HG03196 (cell line): ENCODE data around the gene PLCB4.

Source experiments
- ATAC-seq: cut with Tn5 transposase; IDR thresholded peaks from one replicate; pipeline ENCODE4 v1.9.1; 2021; ENCODE audit not compliant: unreplicated experiment

The PLCB4 gene

GRCh38 chr20:9482180-9482579 lies 413.3 kb downstream of the PLCB4 start:
- no peak for ATAC-seq

GRCh38 chr20:9483131-9483530 lies 414.2 kb downstream of the PLCB4 start:
- ATAC-seq = no peak

- ATAC-seq = no peak
These were observed 416.9 kb downstream of the PLCB4 start for GRCh38 chr20:9485614-9486340.

GRCh38 chr20:9487231-9487630 lies 418.3 kb downstream of the PLCB4 start:
- ATAC-seq = no peak

- no peak for ATAC-seq
These were observed 419.2 kb downstream of the PLCB4 start for GRCh38 chr20:9488063-9488462.

- no peak for ATAC-seq
These were observed 421.3 kb downstream of the PLCB4 start for GRCh38 chr20:9490161-9490560.

GRCh38 chr20:9490631-9491030 lies 421.7 kb downstream of the PLCB4 start:
- no peak for ATAC-seq

- ATAC-seq = no peak
These were observed 422.4 kb downstream of the PLCB4 start for GRCh38 chr20:9491324-9491723.

- no peak for ATAC-seq
These were observed 423.2 kb downstream of the PLCB4 start for GRCh38 chr20:9492067-9492466.

- ATAC-seq = no peak
These were observed 424.9 kb downstream of the PLCB4 start for GRCh38 chr20:9493803-9494202.

GRCh38 chr20:9495701-9496100 lies 426.8 kb downstream of the PLCB4 start:
- ATAC-seq = no peak

- ATAC-seq = no peak
These were observed 427.3 kb downstream of the PLCB4 start for GRCh38 chr20:9496155-9496554.

- ATAC-seq = no peak
These were observed 429.4 kb downstream of the PLCB4 start for GRCh38 chr20:9498322-9498721.

GRCh38 chr20:9499126-9499899 lies 430.4 kb downstream of the PLCB4 start:
- ATAC-seq = no peak

- peak; percentile 56 for ATAC-seq
These were observed 431.2 kb downstream of the PLCB4 start for GRCh38 chr20:9500121-9500520.

GRCh38 chr20:9501473-9501872 lies 432.6 kb downstream of the PLCB4 start:
- ATAC-seq = no peak

- ATAC-seq = no peak
These were observed 434.8 kb downstream of the PLCB4 start for GRCh38 chr20:9503526-9504245.

- ATAC-seq = no peak
These were observed 437.5 kb downstream of the PLCB4 start for GRCh38 chr20:9506280-9506821.

- ATAC-seq = no peak
These were observed 438.1 kb downstream of the PLCB4 start for GRCh38 chr20:9506964-9507369.

GRCh38 chr20:9507544-9508239 lies 438.8 kb downstream of the PLCB4 start:
- ATAC-seq = no peak

GRCh38 chr20:9508240-9508661 lies 439.4 kb downstream of the PLCB4 start:
- no peak for ATAC-seq
